Measurements from ENCODE around the gene SRBD1.

Gene SRBD1

GRCh38 chr2:45636008-45636407, 24.9 kb upstream of the SRBD1 start:
- no peak for DNase-seq (ENCODE audit: low read depth in 3 of 3)

DNA sequence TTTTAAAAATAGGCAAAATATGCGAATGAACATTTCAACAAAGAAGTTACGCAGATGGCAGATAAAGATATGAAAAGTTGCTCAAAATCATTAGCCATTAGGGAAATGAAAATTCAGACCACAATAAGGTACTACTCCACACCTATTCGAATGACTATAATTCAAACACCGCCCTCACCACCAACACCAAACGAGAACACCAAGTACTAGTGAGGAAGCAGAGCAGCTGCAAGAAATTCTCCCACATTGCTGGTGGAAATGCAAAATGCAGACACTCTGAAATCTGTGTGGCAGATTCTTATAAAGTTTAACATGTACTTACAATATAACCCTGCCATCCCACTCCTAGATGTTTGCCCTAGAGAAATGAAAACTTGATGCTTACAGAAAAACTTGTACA, 23.2 kb upstream of the SRBD1 start:
- DNase-seq (ENCODE audit: low read depth in 3 of 3) = no peak

- DNase-seq (ENCODE audit: low read depth in 3 of 3) = no peak
Measured at GRCh38 chr2:45631955-45632354, 20.9 kb upstream of the SRBD1 start.

DNA sequence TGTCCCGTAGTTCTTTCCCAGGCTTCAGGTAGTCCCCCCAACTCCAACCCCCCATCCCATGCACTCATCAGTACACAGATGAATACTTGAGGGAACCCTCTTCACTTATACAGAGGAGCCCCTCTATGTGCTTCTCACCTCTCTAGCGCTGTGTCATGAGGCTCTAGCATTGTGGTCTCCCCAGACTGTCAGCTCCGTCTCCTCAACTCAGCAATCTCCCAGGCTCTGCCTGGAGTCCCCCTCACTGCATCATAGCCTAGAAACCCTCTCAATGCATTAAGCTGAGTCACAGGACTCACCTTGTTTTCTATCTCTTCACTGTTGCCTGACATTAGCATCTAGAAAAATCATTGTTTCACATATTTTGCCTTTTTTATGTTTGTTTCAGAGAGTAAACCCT, 20.3 kb upstream of the SRBD1 start:
- DNase-seq (ENCODE audit: low read depth in 3 of 3) = no peak

DNA sequence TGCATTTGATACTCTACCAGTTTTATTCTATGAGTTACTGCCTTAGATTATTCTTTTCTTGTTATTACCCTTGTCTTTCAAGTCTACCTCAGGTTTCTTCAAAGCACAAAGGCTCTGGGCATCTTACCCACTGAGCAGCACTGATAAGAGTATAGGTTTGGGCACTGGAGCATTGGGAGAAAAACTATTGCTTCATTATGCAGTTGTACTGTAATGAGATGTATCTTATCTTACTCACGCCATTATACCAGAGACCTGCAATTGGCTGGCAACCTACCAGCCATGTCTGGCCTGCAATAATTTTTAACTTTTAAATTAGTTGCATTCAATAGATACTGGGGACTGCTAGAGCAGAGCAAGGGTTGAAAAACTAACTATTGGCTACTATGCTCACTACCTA, 18.9 kb upstream of the SRBD1 start:
- no peak for DNase-seq (ENCODE audit: low read depth in 3 of 3)

GRCh38 chr2:45627911-45628310, 16.8 kb upstream of the SRBD1 start:
- DNase-seq (ENCODE audit: low read depth in 3 of 3) = no peak

- no peak for DNase-seq (ENCODE audit: low read depth in 3 of 3)
Measured at GRCh38 chr2:45626387-45627221, 15.5 kb upstream of the SRBD1 start.

DNA sequence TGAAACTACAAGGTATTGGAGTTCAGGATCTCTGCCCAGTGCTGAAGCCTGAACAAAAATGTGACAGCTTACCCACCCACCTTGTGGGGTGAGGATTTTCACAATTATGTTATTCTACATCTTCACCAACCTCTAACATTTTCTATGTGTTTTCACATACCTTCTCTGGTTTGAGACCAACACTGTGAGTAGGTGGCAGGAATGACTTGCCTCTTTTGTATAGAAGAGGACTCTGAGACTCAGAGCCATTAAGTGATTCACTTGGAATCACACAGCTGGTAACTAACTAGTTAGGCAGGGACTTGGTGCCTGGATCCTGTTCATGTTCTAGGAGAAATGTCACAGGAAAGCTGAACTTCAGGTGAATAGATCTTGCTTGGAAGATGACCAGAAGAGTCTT, 14.8 kb upstream of the SRBD1 start:
- no peak for DNase-seq (ENCODE audit: low read depth in 3 of 3)

GRCh38 chr2:45623098-45623497, 12.0 kb upstream of the SRBD1 start:
- DNase-seq (ENCODE audit: low read depth in 3 of 3) = no peak

DNA sequence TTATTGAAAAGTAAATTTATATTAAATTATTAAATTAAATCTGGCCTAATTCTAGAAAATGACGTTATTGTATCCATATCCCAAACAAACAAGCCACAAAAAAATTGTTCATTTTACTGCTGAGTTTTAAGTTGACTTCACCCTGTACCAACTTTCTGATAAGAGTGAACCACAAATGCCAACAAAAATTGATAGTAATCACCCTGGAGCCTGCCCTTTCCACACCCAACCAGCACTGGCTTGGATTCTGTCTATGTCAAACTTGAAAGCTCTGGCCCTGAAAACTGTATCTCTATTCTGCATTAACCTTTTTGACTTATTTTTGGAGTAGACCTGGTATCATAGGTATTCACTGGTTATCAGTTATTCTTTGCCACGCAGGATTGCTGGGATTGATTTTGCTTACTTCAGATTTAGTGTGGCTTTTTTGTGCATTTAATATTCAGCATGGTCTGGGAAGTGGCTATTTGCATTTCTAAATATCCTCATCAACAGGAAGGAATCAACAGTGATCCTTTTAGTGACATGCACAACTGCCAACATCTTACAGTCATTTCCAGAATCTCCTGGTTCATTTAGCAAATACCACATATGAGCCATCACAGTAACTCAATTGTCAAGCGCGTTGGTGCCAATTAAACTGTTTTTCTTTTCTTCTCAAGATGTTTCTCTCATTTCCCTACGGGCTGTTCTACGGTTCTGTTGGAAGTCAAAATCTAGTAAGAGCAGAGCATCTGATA, 11.4 kb upstream of the SRBD1 start:
- no peak for DNase-seq (ENCODE audit: low read depth in 3 of 3)

DNA sequence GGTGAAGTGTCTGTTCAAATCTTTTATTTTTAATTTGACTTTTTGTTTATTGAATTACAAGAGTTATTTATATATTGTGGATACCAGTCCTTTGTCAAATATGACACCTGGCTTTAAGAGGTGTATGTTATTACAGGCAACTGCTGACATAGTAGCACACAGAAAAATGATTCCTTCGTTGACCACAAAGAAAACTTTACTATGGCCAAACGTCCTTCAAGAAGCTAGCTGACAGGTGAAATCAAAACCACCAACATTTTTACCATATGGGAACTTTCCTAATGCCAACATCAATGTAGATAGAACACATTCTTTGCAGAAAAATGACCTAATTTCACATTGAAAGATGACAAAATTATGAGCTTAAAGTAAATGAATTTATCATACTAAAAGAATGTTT, 6.4 kb upstream of the SRBD1 start:
- no peak for DNase-seq (ENCODE audit: low read depth in 3 of 3)

- DNase-seq (ENCODE audit: low read depth in 3 of 3) = no peak
Measured at GRCh38 chr2:45616658-45617411, 5.8 kb upstream of the SRBD1 start.

DNA sequence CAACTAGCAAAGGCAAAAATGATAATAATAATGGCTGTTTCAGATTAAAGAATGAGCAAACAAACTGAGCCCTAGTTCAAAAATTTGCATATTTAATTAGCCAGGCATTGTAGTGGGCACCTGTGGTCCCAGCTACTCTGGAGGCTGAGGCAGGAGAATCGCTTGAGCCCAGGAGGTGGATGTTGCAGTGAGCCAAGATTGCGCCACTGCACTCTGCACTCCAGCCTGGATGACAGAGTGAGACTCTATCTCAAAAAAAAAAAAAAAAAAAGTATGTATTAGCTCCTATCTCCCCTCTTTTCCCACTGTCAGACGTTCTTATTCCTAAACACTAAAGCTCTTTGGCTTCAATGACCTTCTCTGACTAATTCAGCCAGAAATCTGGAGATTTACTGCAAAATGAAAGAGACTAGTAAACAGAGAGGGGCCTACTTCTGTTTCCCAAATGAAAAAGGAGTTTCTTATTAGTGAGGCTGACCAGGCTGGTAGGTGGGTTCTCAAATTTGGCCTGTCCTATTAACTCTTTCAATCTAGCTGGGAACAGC, 3.9 kb upstream of the SRBD1 start:
- no peak for DNase-seq (ENCODE audit: low read depth in 3 of 3)

DNA sequence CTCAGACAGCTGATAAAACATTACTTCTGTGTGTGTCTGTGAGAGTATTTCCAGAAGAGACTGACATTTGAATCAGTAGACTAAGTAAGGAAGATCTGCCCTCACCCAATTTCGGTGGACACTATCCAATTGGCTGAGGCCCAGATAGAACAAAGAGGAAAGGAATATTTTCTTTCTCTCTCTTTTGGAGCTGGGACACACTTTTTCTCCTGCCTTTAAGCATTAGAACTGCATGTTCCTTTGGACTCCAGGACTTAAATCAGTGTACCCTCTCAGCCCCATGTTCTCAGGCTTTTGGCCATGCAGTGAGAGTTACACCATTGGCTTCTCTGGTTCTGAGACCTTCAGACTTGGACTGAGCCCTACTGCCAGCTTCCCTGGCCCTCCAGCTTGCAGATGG, 3.3 kb upstream of the SRBD1 start:
- no peak for DNase-seq (ENCODE audit: low read depth in 3 of 3)

DNA sequence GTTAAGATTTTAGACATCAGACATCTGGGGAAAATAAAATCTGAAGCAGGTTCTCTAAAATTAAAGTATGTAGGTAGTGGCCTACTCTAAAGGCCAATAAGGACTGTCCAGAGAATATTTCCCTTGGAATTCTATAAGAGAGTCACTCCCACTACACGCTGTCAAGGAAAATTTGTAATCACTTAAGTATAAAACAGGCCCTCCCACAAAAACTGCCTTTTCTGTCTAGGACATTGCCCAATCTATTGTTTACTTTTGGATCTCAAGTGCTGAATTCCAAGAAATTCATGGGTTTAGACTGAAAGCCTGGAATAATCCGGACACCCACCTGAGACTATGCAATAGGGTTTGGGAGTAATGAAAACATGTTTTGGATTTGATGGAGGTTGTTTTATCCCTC, 1.7 kb upstream of the SRBD1 start:
- DNase-seq (ENCODE audit: low read depth in 3 of 3) = no peak

DNA sequence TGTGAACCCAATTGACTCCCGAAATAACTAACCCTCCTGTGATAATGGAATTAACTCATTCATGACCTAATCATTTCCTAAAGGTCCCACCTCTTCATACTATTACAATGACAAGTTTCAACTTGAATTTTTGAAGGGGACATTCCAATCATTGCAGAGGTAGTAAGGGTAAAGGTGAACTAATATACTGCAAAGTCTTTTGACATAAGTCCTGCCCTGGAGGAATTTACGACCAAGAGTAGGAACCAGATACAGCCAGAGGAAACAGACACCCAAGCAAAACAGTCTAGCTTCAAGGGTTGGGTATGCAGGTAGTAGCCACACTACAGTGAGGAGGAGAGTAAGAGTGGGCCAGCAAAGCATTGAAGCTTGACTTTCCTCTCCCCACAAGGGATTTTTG, 1.2 kb upstream of the SRBD1 start:
- no peak for DNase-seq (ENCODE audit: low read depth in 3 of 3)

DNA sequence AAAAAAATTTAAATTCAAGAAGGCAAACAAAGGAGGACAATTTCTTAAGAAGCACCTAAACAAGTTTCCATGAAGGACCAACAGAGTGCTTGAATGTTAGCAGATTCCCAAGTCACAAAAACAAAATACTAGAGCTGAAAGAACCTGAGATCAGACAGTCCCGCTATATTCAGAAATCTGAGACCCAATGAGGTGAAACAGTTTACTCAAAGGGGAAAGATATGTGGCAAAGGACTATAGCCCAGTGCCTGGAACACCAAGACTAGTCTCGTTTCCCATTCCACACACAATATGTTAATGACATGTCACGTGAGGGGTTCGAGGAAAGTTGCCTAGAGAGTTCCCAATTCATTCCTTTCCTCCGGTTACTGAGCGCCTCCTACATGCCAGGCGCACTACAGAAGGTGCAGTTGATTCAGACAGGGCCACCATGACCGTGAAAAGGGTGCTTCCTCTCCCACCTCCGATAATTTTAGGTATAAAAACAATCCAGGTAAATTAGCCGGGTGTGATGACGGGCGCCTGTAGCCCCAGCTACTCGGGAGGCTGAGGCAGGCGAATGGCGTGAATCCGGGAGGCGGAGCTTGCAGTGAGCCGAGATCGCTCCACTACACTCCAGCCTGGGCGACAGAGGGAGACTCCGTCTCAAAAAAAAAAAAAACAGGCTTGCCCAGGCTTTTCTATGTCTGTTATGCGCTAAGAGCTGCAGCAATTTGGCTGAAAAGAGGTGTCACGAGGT, 617 bp downstream of the SRBD1 start:
- DNase-seq (ENCODE audit: low read depth in 3 of 3) = peak; percentile 3 to 37 (median 6)

DNA sequence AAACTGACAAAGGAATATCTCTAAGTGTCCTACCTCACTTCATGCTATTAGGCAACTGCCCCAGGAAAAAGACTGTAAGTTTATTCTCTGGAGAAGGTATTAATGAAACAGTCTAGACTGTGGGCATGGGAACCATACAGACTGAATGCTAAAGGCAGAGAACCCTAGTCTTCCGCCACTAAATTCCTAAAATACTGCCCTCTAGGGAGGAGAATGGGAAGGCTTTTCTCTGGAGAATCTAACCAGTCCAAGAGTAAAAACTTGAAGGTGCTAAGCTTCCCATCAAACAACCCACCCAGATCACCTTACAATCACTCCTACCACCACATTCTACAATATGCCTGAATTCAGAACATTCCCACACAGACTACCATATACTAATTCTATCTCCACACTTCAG, 3.4 kb downstream of the SRBD1 start:
- no peak for DNase-seq (ENCODE audit: low read depth in 3 of 3)

DNA sequence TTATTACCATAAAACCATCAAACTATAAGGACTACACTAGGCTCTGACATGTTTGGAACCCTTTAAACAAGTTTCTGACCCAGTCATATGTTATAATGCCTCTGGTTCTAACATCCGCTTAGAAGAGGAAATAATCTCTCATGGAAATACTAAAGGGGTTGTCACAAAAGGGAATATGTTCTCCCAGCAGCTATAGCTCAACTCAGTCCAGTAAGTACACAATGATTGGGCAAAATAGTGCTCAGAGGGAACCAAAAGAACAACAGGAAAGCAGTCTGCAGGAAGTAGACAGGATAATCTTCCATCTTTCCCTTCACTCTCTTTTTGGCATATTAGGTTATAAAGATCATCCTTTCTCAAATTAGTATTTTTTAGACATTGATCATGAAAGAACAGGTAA, 4.3 kb downstream of the SRBD1 start:
- DNase-seq (ENCODE audit: low read depth in 3 of 3) = no peak

DNA sequence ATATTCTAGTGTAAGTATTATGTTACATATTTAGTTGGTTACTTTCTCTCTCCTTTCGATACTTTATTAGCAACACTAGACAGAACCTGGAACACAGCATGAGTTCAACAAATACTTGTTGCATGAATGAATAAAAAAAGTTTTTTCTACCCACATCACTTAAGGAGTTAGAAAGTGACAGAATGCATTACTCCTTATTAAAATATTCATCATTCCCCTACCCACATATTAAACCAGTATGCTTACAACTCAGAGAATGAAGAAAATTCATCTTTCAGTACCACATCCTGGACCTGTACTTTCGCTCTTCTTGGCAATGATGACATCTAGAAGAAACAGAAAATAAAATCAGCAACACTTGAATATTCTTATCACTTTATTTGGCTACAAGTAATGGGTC, 6.0 kb downstream of the SRBD1 start:
- DNase-seq (ENCODE audit: low read depth in 3 of 3) = no peak

GRCh38 chr2:45602624-45603023, 8.4 kb downstream of the SRBD1 start:
- DNase-seq (ENCODE audit: low read depth in 3 of 3) = no peak

DNA sequence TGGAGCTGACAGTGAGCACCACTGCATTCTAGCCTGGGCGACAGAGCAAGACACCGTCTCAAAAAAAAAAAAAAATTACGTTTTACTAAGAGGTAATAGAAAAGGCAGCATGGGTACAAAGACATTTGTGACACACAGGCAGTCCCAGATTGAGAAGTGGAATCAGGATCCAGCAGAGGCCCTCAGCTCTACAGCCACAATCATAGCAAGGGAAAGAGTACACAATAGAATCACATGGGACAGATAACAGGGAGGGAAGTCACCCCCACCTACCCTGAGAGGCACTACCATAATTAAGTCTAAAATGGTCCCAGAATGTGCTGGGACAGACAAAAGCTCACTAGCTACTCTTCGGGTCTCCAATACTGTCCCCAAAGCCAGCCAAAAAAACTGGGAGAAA, 12.5 kb downstream of the SRBD1 start:
- DNase-seq (ENCODE audit: low read depth in 3 of 3) = no peak
